OCI-LY7 (cell line): ENCODE measurements around the gene IL21R.

Experiments
- EZH2phosphoT487 ChIP-seq: fragments of 200-600 bp; sonication (generic); IDR thresholded peaks from 2 replicates; pipeline ENCODE4 v1.6.1; 2018; ENCODE audit warnings: low read depth, borderline replicate concordance, mild to moderate bottlenecking, mixed run types, antibody characterized with exemption, low read length, moderate library complexity, mixed read lengths
- TF ChIP-seq, protein P1 (sequence below): fragments of 200-600 bp; sonication (generic); conservative IDR thresholded peaks from 2 replicates; pipeline ENCODE4 v1.5.1; 2014; ENCODE audit warnings: mild to moderate bottlenecking, antibody characterized with exemption, low read length, moderate library complexity, mixed read lengths

DNA sequence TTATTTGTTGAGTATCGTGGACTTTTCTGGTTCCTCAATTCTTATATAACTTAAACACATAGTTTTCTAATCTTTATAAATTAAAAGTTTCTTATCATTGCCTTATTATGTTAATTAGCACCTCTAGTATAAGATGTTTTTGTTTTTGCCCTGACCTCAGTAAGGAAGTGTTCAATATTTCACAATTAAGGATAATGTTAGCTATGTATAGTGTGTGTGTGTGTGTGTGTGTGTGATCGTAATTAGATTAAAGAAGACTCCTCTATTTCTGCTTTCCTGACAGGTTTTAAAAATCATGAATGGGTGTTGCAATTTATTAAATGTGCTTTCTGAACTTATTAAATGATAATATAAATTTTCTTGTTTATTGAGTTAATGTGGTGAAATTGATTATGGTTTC lies 12.0 kb downstream of the IL21R start:
- TF ChIP-seq, protein P1, sequence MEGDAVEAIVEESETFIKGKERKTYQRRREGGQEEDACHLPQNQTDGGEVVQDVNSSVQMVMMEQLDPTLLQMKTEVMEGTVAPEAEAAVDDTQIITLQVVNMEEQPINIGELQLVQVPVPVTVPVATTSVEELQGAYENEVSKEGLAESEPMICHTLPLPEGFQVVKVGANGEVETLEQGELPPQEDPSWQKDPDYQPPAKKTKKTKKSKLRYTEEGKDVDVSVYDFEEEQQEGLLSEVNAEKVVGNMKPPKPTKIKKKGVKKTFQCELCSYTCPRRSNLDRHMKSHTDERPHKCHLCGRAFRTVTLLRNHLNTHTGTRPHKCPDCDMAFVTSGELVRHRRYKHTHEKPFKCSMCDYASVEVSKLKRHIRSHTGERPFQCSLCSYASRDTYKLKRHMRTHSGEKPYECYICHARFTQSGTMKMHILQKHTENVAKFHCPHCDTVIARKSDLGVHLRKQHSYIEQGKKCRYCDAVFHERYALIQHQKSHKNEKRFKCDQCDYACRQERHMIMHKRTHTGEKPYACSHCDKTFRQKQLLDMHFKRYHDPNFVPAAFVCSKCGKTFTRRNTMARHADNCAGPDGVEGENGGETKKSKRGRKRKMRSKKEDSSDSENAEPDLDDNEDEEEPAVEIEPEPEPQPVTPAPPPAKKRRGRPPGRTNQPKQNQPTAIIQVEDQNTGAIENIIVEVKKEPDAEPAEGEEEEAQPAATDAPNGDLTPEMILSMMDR, result no peak
- TF ChIP-seq EZH2phosphoT487, result no peak
